Measurements from ENCODE around the gene EXOG.

The EXOG gene

DNA sequence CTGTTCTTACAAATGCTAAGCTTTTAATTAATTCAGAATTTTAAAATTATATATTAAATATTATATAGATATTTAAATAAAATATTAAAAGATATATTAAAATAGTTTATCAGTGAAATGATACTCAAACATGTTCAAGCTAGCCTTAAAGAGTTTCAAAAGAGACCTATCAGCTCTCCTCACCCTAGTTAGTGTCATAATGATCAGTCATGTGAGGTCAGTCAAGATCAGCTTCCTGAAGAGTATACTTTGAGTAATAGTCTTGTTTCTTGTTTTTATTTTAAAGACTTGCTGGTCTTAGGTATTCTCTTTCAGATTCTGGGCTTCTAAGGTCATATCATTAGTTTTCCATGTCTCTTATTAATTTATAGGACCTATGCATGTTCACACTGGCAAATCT lies 14.5 kb downstream of the EXOG start:
- no peak for DNase-seq (ENCODE audit: low read depth)
- no peak for TF ChIP-seq POLR2A (IDR thresholded peaks at IDR 0.05; ENCODE audit: extremely low read depth, insufficient read length)
- no peak overlapping the region for H3K4me3 ChIP-seq (ENCODE audit: low read depth, low read length)

DNA sequence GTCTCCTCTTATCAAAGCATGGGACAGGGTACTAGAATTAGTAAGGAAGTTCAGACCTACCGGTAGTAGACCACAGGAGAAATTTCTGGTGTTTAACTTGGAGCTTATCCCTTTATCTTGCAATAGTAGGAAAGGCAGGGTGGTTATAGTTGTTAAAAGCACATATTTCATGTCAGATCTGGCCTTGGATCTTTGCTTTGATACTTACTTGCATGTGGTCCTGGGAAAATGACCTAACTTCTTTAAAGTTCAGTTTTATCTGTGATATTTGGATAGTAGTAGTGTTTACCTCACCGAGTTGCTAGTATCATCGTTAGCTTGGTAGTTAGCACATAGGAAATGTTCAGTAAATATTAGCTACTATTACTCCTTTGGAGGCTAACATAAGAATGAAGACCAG lies 15.4 kb downstream of the EXOG start:
- DNase-seq (ENCODE audit: low read depth): no peak
- TF ChIP-seq, protein P1, sequence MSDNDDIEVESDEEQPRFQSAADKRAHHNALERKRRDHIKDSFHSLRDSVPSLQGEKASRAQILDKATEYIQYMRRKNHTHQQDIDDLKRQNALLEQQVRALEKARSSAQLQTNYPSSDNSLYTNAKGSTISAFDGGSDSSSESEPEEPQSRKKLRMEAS (IDR thresholded peaks at IDR 0.05; ENCODE audit: low read depth, low read length): no peak
- TF ChIP-seq POLR2A (IDR thresholded peaks at IDR 0.05; ENCODE audit: extremely low read depth, insufficient read length): no peak
- no peak for TF ChIP-seq MYC (IDR thresholded peaks at IDR 0.05; ENCODE audit: low read depth, low read length)
- TF ChIP-seq, protein P2, sequence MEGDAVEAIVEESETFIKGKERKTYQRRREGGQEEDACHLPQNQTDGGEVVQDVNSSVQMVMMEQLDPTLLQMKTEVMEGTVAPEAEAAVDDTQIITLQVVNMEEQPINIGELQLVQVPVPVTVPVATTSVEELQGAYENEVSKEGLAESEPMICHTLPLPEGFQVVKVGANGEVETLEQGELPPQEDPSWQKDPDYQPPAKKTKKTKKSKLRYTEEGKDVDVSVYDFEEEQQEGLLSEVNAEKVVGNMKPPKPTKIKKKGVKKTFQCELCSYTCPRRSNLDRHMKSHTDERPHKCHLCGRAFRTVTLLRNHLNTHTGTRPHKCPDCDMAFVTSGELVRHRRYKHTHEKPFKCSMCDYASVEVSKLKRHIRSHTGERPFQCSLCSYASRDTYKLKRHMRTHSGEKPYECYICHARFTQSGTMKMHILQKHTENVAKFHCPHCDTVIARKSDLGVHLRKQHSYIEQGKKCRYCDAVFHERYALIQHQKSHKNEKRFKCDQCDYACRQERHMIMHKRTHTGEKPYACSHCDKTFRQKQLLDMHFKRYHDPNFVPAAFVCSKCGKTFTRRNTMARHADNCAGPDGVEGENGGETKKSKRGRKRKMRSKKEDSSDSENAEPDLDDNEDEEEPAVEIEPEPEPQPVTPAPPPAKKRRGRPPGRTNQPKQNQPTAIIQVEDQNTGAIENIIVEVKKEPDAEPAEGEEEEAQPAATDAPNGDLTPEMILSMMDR (IDR thresholded peaks at IDR 0.05; ENCODE audit: low read depth, low read length): no peak
- H3K4me3 ChIP-seq (ENCODE audit: low read depth, low read length): no peak overlapping the region

DNA sequence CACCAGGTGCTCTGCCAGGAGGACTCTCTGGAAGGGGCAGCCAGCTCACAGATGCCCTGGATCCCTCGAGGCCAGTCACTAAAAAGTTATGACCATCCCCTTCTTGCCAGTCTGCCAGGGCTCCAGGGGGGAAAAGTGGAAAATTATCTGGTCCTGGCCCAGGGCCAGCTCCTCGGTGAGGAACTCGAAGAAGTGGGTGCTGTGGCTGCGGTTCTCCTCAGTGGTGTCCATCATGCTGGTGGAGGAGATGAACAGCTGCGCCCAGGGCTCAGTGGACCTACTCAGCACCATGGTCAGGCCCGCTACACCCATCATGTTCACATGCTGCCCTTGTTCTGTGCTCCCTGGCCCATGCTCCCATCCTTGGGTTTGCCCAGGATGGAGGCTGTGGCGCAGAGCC lies 19.2 kb downstream of the EXOG start:
- DNase-seq (ENCODE audit: low read depth): no peak
- no peak overlapping the region for H3K4me3 ChIP-seq (ENCODE audit: low read depth, low read length)
- TF ChIP-seq, protein P2 (IDR thresholded peaks at IDR 0.05; ENCODE audit: low read depth, low read length): no peak
- TF ChIP-seq, protein P1 (IDR thresholded peaks at IDR 0.05; ENCODE audit: low read depth, low read length): no peak
- TF ChIP-seq POLR2A (IDR thresholded peaks at IDR 0.05; ENCODE audit: extremely low read depth, insufficient read length) (no peak), MYC (IDR thresholded peaks at IDR 0.05; ENCODE audit: low read depth, low read length) (no peak)

DNA sequence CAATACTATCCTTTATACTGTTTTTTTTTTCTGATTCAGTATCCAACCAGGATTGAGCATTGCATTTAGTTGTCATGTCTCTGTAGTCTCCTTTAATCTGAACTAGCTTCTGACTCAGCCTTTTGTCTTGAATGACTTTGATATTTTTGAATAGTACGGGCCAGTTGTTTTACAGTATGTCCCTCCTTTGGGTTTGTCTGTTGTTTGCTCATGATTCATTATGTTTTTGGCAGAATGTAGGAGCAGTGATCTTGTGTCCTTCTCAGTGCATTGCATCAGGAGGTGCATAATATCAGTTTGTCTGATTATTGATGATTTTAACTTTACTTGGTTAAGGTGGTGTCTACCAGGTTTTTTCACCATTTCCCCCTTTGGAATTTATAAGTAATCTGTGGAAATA lies 20.5 kb downstream of the EXOG start:
- no peak for DNase-seq (ENCODE audit: low read depth)
- H3K4me3 ChIP-seq (ENCODE audit: low read depth, low read length): no peak overlapping the region

DNA sequence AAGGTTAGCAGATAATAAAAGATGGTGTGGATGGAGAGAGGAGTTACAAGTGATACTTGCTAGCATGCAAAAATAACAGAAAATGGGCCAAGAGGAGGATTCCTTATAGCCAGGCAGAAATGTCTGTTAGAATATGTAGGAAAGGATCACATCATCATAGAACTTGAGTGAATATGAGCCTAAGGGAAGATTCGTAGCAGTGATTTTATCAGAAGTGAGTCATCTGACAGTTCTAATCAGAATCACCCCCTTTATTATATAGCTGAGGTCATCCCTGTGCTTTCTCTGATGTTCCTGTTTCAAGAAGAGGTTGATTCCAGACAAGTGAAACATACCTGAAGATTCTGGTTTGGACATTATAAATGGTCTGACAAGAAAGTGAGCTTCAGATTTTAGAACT lies 22.9 kb downstream of the EXOG start:
- no peak for DNase-seq (ENCODE audit: low read depth)
- TF ChIP-seq, protein P1 (IDR thresholded peaks at IDR 0.05; ENCODE audit: low read depth, low read length): no peak
- TF ChIP-seq, protein P2 (IDR thresholded peaks at IDR 0.05; ENCODE audit: low read depth, low read length): no peak
- TF ChIP-seq MYC (IDR thresholded peaks at IDR 0.05; ENCODE audit: low read depth, low read length): no peak
- TF ChIP-seq POLR2A (IDR thresholded peaks at IDR 0.05; ENCODE audit: extremely low read depth, insufficient read length): no peak
- H3K4me3 ChIP-seq (ENCODE audit: low read depth, low read length): no peak overlapping the region

More for the DNA sequence above, 20.5 kb downstream of the EXOG start:
- TF ChIP-seq, protein P1 (IDR thresholded peaks at IDR 0.05; ENCODE audit: low read depth, low read length): no peak
- TF ChIP-seq MYC (IDR thresholded peaks at IDR 0.05; ENCODE audit: low read depth, low read length) (no peak), POLR2A (IDR thresholded peaks at IDR 0.05; ENCODE audit: extremely low read depth, insufficient read length) (no peak)
- TF ChIP-seq, protein P2 (IDR thresholded peaks at IDR 0.05; ENCODE audit: low read depth, low read length): no peak

DNA sequence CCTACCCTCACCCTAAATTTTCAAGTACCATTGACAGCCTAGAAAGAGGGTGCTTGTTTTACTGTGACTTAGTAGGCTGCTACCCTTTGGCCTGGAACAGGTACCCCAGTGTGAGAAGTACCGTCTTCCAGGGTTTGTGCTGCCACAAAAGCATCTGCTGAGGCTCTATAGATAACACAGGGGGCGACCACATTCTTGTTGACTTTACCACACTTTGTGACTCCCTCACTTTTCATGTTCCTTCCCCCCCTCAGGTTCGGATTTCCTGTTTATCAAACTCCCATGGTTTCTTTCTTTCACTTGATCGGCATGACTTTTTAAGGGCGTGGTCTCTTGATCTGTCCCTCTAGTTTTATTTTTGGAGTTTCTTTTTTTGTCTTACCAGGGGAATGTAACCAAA lies 23.5 kb downstream of the EXOG start:
- no peak for DNase-seq (ENCODE audit: low read depth)
- TF ChIP-seq, protein P2 (IDR thresholded peaks at IDR 0.05; ENCODE audit: low read depth, low read length): no peak
- no peak for TF ChIP-seq POLR2A (IDR thresholded peaks at IDR 0.05; ENCODE audit: extremely low read depth, insufficient read length)
- TF ChIP-seq, protein P1 (IDR thresholded peaks at IDR 0.05; ENCODE audit: low read depth, low read length): no peak
- no peak for TF ChIP-seq MYC (IDR thresholded peaks at IDR 0.05; ENCODE audit: low read depth, low read length)
- H3K4me3 ChIP-seq (ENCODE audit: low read depth, low read length): no peak overlapping the region
